Lung microvascular endothelial cell (primary cell): ENCODE measurements around the gene BMP3. TPM values are rescaled to one million over a fixed set of nuclear protein-coding genes. Genes with fewer than 3 reads are reported as not detected.
A peak's percentile ranks its signal among the peaks of the same experiment; 100 is the strongest.
"Not testable (repeated sequence)": the region's sequence is repeated elsewhere in the genome, so short reads cannot be mapped to it uniquely, and the experiment has no call there.

ENCODE experiments used
- DNase-seq, 2 donors: peaks; one replicate each; pipeline versions ENCODE4 v3.0.0 to v3.0.0-alpha.2; 2010; ENCODE audit warnings: low read depth in 2 of 2
- total RNA-seq: library from RNA; depleted of rRNA; stranded (reverse); fragments of >200 nt; gene quantifications from 2 replicates; pipeline ENCODE4 v1.2.1, GENCODE V29; 2014

BMP3 gene
- not detected in 2 replicates for total RNA-seq

GRCh38 chr4:81030061-81030980 is at the start of gene BMP3:
TSS of gene BMP3 (plus strand) at chr4:81030708. CDS start at chr4:81031285, 577 bp downstream.
- DNase-seq, result no peak

- no peak for DNase-seq
Observed at GRCh38 chr4:80986011-80986410, 44.5 kb upstream of the BMP3 start.

GRCh38 chr4:80989921-80990544 is 40.5 kb upstream of the BMP3 start:
- peak; percentile 60 to 64 for DNase-seq

GRCh38 chr4:80990851-80991250 is 39.7 kb upstream of the BMP3 start:
- no peak for DNase-seq

- DNase-seq, result no peak
Observed at GRCh38 chr4:80999943-81000342, 30.6 kb upstream of the BMP3 start.

- no peak for DNase-seq
Observed at GRCh38 chr4:81003597-81004111, 26.9 kb upstream of the BMP3 start.

- DNase-seq, result no peak
Observed at GRCh38 chr4:81007417-81007816, 23.1 kb upstream of the BMP3 start.

- not testable (repeated sequence) for DNase-seq
Observed at GRCh38 chr4:81016566-81016965, 13.9 kb upstream of the BMP3 start.

- no peak for DNase-seq
Observed at GRCh38 chr4:81019006-81019405, 11.5 kb upstream of the BMP3 start.

GRCh38 chr4:81021142-81021944 is 9.2 kb upstream of the BMP3 start:
- no peak for DNase-seq

GRCh38 chr4:81021981-81022380 is 8.5 kb upstream of the BMP3 start:
- no peak for DNase-seq

GRCh38 chr4:81023484-81023883 is 7.0 kb upstream of the BMP3 start:
- no peak for DNase-seq

GRCh38 chr4:81030981-81031791 is 678 bp downstream of the BMP3 start:
- no peak for DNase-seq

- DNase-seq, result no peak
Observed at GRCh38 chr4:81031796-81032551, 1.5 kb downstream of the BMP3 start.

- DNase-seq, result no peak
Observed at GRCh38 chr4:81032771-81033684, 2.5 kb downstream of the BMP3 start.

GRCh38 chr4:81038636-81039350 is 8.3 kb downstream of the BMP3 start:
- no peak for DNase-seq

GRCh38 chr4:81039351-81039972 is 9.0 kb downstream of the BMP3 start:
- DNase-seq, result no peak
